OCI-LY3 (cell line): ENCODE measurements around the gene TMEM135.

Source experiments
- H2AFZ ChIP-seq: fragments of 200-600, 300-600 bp; shearing (Covaris generic); 2 replicates; pipeline ENCODE4 v1.6.0; 2014; ENCODE audit warnings: antibody characterized with exemption, low read depth, low read length
- H3K27ac ChIP-seq: fragments of 200-600, 300-600 bp; sonication (generic); 2 replicates; pipeline ENCODE4 v1.5.1; 2014; ENCODE audit warnings: mild to moderate bottlenecking, low read length, moderate library complexity, mixed read lengths
- H3K27me3 ChIP-seq: fragments of 200-600, 300-600 bp; sonication (generic); 2 replicates; pipeline ENCODE4 v1.6.1; 2014; ENCODE audit warnings: low read depth, low read length, mixed read lengths
- H3K36me3 ChIP-seq: fragments of 200-600, 300-600 bp; sonication (generic); replicated peaks from 2 replicates; pipeline ENCODE3; 2014; ENCODE audit warnings: low read depth, low read length, mixed read lengths
- H3K4me1 ChIP-seq: fragments of 300-600, 200-600 bp; sonication (generic); 2 replicates; pipeline ENCODE4 v1.6.1; 2014; ENCODE audit warnings: low read length, mixed read lengths
- H3K4me2 ChIP-seq: fragments of 200-600, 300-600 bp; sonication (generic); 2 replicates; pipeline ENCODE4 v1.6.1; 2014; ENCODE audit warnings: low read length, mixed read lengths
- H3K4me3 ChIP-seq: fragments of 300-600, 200-600 bp; sonication (generic); 2 replicates; pipeline ENCODE4 v1.5.1; 2014; ENCODE audit warnings: antibody characterized with exemption, mild to moderate bottlenecking, low read length, moderate library complexity
- H3K79me2 ChIP-seq: fragments of 300-600, 200-600 bp; shearing (Covaris generic); 2 replicates; pipeline ENCODE4 v1.6.1; 2014; ENCODE audit warnings: mild to moderate bottlenecking, low read length, mixed read lengths
- H3K9ac ChIP-seq: fragments of 300-600, 200-600 bp; shearing (Covaris generic); 2 replicates; pipeline ENCODE4 v1.6.0; 2014; ENCODE audit warnings: mild to moderate bottlenecking, low read length, moderate library complexity
- H3K9me3 ChIP-seq: fragments of 200-600, 300-600 bp; shearing (Covaris generic); 2 replicates; pipeline ENCODE4 v1.6.1; 2014; ENCODE audit warnings: low read length, mixed read lengths; ENCODE audit not compliant: insufficient read depth
- H4K20me1 ChIP-seq: fragments of 200-600, 300-600 bp; sonication (generic); 2 replicates; pipeline ENCODE4 v1.6.1; 2016; ENCODE audit warnings: low read length, mixed read lengths; ENCODE audit not compliant: insufficient read depth
- EZH2phosphoT487 ChIP-seq: fragments of 200-600 bp; shearing (Covaris generic); IDR thresholded peaks from 2 replicates; pipeline ENCODE4 v1.6.1; 2018; ENCODE audit warnings: antibody characterized with exemption, mixed run types, low read depth
- TF ChIP-seq, protein P1 (sequence below): fragments of 200-600, 300-600 bp; sonication (generic); IDR thresholded peaks from 2 replicates; pipeline ENCODE4 v1.5.1; 2014; ENCODE audit warnings: antibody characterized with exemption, low read length, low read depth

TMEM135 gene

DNA sequence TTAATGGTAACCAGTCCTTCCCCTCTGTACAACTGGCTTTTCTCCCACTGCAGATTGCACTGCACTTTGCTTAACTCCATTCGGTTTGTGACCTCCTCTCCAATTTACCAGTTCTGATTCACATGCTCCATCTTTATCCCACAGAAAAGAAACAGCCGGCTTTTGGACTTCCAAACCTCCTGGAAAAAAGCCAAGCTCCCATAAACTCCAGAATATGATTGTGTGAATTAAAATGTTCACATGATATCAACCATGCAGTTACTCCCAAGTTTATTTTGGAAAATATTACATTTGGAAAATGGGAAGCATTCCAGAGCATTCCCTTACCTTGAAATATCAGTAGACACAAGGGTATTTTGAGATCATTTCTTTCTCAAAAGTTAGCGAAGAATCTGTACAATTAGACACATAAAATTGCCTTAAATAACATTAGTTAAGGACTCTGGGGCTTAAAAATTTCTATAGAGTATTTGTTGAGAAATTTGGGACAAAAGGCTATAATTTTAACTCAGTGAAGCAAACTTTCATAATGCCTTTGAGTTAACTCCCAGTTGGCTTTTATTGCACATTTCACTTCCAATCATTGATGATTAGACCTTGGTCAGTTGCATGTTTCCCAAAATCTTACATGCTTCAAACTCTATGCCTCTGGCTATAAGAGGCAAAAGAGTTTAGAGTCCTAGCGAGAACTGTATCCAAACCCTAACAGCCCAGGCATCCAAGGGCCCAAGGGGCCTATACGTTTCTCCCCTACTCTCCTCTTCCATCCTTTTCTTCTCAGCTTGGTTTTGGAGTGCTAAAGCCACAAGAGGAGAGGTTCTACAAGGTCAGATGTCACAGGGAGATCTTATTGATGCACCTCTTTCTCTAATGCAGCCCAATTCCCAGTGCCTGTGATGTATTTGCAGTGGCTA lies 23.6 kb upstream of the TMEM135 start:
- Histone ChIP-seq H3K4me2 (no peak overlapping the region), H3K9ac (no peak overlapping the region), H3K9me3 (no peaks in the 10 kb centered on the region), H2AFZ (no peak overlapping the region), H3K79me2 (no peaks in the 10 kb centered on the region), H4K20me1 (no peaks in the 10 kb centered on the region), H3K4me1 (no peaks in the 10 kb centered on the region), H3K27ac (no peak overlapping the region), H3K4me3 (no peak overlapping the region), H3K27me3 (no peaks in the 10 kb centered on the region), H3K36me3 (no peaks in the 10 kb centered on the region)
- TF ChIP-seq, protein P1, sequence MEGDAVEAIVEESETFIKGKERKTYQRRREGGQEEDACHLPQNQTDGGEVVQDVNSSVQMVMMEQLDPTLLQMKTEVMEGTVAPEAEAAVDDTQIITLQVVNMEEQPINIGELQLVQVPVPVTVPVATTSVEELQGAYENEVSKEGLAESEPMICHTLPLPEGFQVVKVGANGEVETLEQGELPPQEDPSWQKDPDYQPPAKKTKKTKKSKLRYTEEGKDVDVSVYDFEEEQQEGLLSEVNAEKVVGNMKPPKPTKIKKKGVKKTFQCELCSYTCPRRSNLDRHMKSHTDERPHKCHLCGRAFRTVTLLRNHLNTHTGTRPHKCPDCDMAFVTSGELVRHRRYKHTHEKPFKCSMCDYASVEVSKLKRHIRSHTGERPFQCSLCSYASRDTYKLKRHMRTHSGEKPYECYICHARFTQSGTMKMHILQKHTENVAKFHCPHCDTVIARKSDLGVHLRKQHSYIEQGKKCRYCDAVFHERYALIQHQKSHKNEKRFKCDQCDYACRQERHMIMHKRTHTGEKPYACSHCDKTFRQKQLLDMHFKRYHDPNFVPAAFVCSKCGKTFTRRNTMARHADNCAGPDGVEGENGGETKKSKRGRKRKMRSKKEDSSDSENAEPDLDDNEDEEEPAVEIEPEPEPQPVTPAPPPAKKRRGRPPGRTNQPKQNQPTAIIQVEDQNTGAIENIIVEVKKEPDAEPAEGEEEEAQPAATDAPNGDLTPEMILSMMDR, result no peak
- no peak for TF ChIP-seq EZH2phosphoT487

DNA sequence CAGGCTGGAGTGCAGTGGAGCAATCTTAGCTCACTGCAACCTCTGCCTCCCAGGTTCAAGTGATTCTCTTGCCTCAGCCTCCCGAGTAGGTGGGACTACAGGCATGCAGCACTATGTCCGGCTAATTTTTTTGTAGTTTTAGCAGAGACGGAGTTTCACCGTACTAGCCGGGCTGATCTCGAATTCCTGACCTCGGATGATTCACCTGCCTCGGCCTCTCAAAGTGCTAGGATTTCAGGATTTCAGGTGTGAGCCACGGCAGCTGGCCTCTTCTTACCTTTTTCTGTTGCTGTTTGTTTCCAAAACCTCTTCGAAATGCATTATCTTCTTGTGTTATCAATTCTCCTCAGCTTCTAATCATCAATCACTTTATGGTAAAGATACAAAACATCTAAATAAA lies 22.1 kb upstream of the TMEM135 start:
- no peaks in the 10 kb centered on the region for H3K9me3 ChIP-seq
- H4K20me1 ChIP-seq, result no peaks in the 10 kb centered on the region
- H3K27ac ChIP-seq, result no peak overlapping the region
- no peak overlapping the region for H2AFZ ChIP-seq
- TF ChIP-seq, protein P1, result no peak
- no peak for TF ChIP-seq EZH2phosphoT487
- no peaks in the 10 kb centered on the region for H3K36me3 ChIP-seq
- H3K4me3 ChIP-seq, result no peak overlapping the region
- H3K9ac ChIP-seq, result no peak overlapping the region
- H3K79me2 ChIP-seq, result no peaks in the 10 kb centered on the region
- H3K4me1 ChIP-seq, result no peaks in the 10 kb centered on the region
- H3K4me2 ChIP-seq, result no peak overlapping the region
- no peaks in the 10 kb centered on the region for H3K27me3 ChIP-seq

DNA sequence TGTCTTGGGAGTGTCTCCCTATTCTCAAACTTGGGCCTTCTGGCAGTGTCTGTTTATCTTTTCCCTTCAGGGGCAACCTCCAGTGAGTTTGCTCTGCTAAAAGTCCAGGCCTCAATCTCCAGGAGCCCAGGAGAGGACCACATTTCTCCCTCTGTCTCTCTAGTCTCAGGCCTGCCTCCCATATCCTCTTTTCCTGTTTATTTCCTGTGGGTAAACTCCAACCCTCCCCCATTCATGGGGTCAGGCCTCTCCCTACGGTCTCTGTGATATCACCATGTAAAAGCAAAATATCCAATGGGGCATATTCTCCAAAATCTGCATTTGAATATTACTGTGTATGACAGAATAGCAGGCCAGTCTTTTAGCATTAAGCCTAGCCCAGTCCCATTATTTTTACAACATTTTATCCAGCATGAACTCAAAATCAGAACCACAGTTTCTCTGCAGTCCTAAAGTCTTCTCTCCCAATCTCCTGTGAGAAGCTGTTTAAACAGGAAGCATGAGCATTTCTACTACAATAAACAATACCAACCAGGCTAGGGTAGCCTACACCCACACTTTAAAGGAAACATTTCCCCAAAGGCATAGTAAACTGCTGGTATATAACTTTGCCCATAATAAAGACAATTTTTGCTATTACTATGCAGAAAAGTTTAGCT lies 18.0 kb upstream of the TMEM135 start:
- H3K4me1 ChIP-seq, result no peaks in the 10 kb centered on the region
- no peaks in the 10 kb centered on the region for H4K20me1 ChIP-seq
- no peaks in the 10 kb centered on the region for H3K27me3 ChIP-seq
- no peaks in the 10 kb centered on the region for H3K79me2 ChIP-seq
- no peak overlapping the region for H3K4me2 ChIP-seq
- H3K9ac ChIP-seq, result no peak overlapping the region
- no peak overlapping the region for H2AFZ ChIP-seq
- H3K36me3 ChIP-seq, result no peaks in the 10 kb centered on the region
- no peak overlapping the region for H3K4me3 ChIP-seq
- no peak for TF ChIP-seq EZH2phosphoT487
- TF ChIP-seq, protein P1, result no peak
- H3K27ac ChIP-seq, result no peak overlapping the region
- no peaks in the 10 kb centered on the region for H3K9me3 ChIP-seq

DNA sequence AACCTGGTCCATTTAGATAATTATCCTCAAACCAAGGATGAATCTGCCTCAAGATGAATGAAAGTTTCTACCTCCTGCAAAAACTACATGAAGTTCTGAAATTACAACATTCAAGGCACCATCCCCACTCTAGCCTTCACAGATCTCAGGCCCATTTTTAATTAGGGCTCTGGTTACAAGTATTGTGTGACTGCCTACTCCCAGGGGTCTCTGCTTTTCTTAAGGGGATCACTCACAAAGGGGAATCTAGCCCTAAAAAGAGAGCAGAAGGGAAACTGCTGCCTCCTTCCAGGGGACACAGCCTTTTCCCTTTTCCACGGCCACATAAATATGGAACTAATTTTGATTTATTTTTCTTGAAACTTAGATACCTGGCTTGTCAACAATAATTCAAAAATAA lies 17.4 kb upstream of the TMEM135 start:
- Histone ChIP-seq H2AFZ (no peak overlapping the region), H3K27ac (no peak overlapping the region), H4K20me1 (no peaks in the 10 kb centered on the region), H3K4me3 (no peak overlapping the region), H3K27me3 (no peaks in the 10 kb centered on the region), H3K4me2 (no peak overlapping the region), H3K9me3 (no peaks in the 10 kb centered on the region), H3K79me2 (no peaks in the 10 kb centered on the region), H3K36me3 (no peaks in the 10 kb centered on the region), H3K4me1 (no peaks in the 10 kb centered on the region), H3K9ac (no peak overlapping the region)
- no peak for TF ChIP-seq EZH2phosphoT487
- TF ChIP-seq, protein P1, result no peak
